ENCODE measurements around the gene TGFBRAP1.

DNA sequence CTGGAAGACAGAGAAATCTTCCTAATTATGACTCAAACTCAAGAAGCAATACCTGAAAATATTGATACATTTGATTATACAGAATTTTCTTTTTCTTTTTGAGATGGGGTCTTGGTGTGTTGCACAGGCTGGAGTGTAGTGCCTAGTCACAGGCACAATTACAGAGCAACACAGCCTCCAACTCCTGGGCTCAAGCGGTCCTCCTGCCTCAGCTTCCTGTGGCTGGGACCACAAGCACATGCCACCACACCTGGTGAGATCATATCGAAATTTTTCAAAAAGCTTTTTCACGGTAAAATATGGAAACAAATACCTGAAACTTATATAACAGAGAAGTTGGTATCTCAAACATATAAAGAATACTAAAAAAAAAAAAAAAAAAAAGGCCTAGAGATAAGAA, 27.9 kb downstream of the TGFBRAP1 start:
- TF ChIP-seq, protein P1, sequence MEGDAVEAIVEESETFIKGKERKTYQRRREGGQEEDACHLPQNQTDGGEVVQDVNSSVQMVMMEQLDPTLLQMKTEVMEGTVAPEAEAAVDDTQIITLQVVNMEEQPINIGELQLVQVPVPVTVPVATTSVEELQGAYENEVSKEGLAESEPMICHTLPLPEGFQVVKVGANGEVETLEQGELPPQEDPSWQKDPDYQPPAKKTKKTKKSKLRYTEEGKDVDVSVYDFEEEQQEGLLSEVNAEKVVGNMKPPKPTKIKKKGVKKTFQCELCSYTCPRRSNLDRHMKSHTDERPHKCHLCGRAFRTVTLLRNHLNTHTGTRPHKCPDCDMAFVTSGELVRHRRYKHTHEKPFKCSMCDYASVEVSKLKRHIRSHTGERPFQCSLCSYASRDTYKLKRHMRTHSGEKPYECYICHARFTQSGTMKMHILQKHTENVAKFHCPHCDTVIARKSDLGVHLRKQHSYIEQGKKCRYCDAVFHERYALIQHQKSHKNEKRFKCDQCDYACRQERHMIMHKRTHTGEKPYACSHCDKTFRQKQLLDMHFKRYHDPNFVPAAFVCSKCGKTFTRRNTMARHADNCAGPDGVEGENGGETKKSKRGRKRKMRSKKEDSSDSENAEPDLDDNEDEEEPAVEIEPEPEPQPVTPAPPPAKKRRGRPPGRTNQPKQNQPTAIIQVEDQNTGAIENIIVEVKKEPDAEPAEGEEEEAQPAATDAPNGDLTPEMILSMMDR (conservative IDR thresholded peaks at IDR 0.05; ENCODE audit: low read depth, low read length), result no peak
- no peak for TF ChIP-seq EZH2 (IDR thresholded peaks at IDR 0.05; ENCODE audit: borderline replicate concordance, low read depth, low read length, poor library complexity, severe bottlenecking)
